H9 (cell line): ENCODE measurements around the gene SUV39H1. TPM values are rescaled to one million over a fixed set of nuclear protein-coding genes. Genes with fewer than 3 reads are reported as not detected.

ENCODE experiments used
- DNase-seq: peaks from one replicate; pipeline ENCODE4 v3.0.0-alpha.2; 2017
- H2AFZ ChIP-seq: one replicate; pipeline ENCODE4 v1.6.1; 2013; ENCODE audit warnings: mild to moderate bottlenecking, low read length, control low read depth, moderate library complexity
- H2AK5ac ChIP-seq: 2 replicates; pipeline ENCODE4 v1.6.1; 2013; ENCODE audit warnings: low read length, control low read depth, mixed read lengths; ENCODE audit not compliant: insufficient read length
- H2BK120ac ChIP-seq: one replicate; pipeline ENCODE4 v1.6.1; 2013; ENCODE audit warnings: low read depth, mild to moderate bottlenecking, low read length, control low read depth, inconsistent platforms; ENCODE audit not compliant: poor library complexity, severe bottlenecking
- H2BK12ac ChIP-seq: 2 replicates; pipeline ENCODE4 v1.6.1; 2013; ENCODE audit warnings: low read length, control low read depth, mixed read lengths, low read depth; ENCODE audit not compliant: insufficient read length
- H2BK15ac ChIP-seq: 2 replicates; pipeline ENCODE4 v1.6.1; 2013; ENCODE audit warnings: low read depth, low read length, control low read depth
- H2BK20ac ChIP-seq: one replicate; pipeline ENCODE4 v1.6.1; 2013; ENCODE audit warnings: low read depth, mild to moderate bottlenecking, low read length, control low read depth, inconsistent platforms; ENCODE audit not compliant: poor library complexity, severe bottlenecking
- H2BK5ac ChIP-seq: 2 replicates; pipeline ENCODE4 v1.6.1; 2013; ENCODE audit warnings: low read length, control low read depth, mixed read lengths; ENCODE audit not compliant: insufficient read length
- H3K14ac ChIP-seq: 2 replicates; pipeline ENCODE4 v1.6.1; 2013; ENCODE audit warnings: low read length, control low read depth; ENCODE audit not compliant: insufficient read depth
- H3K18ac ChIP-seq: 2 replicates; pipeline ENCODE4 v1.6.1; 2013; ENCODE audit warnings: low read depth, mild to moderate bottlenecking, mixed read lengths, low read length, control low read depth; ENCODE audit not compliant: insufficient read length
- H3K23ac ChIP-seq: 2 replicates; pipeline ENCODE4 v1.6.1; 2013; ENCODE audit warnings: low read length, control low read depth, mixed read lengths, low read depth; ENCODE audit not compliant: insufficient read length
- H3K23me2 ChIP-seq: 2 replicates; pipeline ENCODE4 v1.6.1; 2013; ENCODE audit warnings: low read depth, mild to moderate bottlenecking, mixed read lengths, low read length, control low read depth; ENCODE audit not compliant: insufficient read length, poor library complexity, severe bottlenecking
- H3K27ac ChIP-seq: 2 replicates; pipeline ENCODE4 v1.5.1; 2013; ENCODE audit warnings: low read length, control low read depth, mixed read lengths, low read depth; ENCODE audit not compliant: insufficient read length
- H3K27me3 ChIP-seq: 2 replicates; pipeline ENCODE4 v1.6.1; 2013; ENCODE audit warnings: low read length, control low read depth, inconsistent platforms; ENCODE audit not compliant: insufficient read depth
- H3K4ac ChIP-seq: 2 replicates; pipeline ENCODE4 v1.6.1; 2013; ENCODE audit warnings: low read depth, mild to moderate bottlenecking, control low read depth, inconsistent platforms, low read length, moderate library complexity
- H3K4me1 ChIP-seq: 2 replicates; pipeline ENCODE4 v1.6.1; 2013; ENCODE audit warnings: low read length, control low read depth, inconsistent platforms; ENCODE audit not compliant: insufficient read depth
- H3K4me2 ChIP-seq: 2 replicates; pipeline ENCODE4 v1.6.1; 2013; ENCODE audit warnings: low read length, control low read depth, mixed read lengths; ENCODE audit not compliant: insufficient read length, insufficient read depth
- H3K56ac ChIP-seq: 2 replicates; pipeline ENCODE4 v1.6.1; 2013; ENCODE audit warnings: low read depth, mild to moderate bottlenecking, mixed read lengths, low read length, control low read depth; ENCODE audit not compliant: insufficient read length
- H3K79me1 ChIP-seq: 2 replicates; pipeline ENCODE4 v1.6.1; 2013; ENCODE audit warnings: low read depth, mild to moderate bottlenecking, moderate library complexity, low read length, control low read depth, inconsistent platforms; ENCODE audit not compliant: insufficient read depth, poor library complexity, severe bottlenecking
- H3K79me2 ChIP-seq: 2 replicates; pipeline ENCODE4 v1.6.1; 2013; ENCODE audit warnings: low read length, control low read depth, inconsistent platforms; ENCODE audit not compliant: insufficient read depth
- H3K9ac ChIP-seq: 2 replicates; pipeline ENCODE4 v1.6.1; 2013; ENCODE audit warnings: low read length, control low read depth, mixed read lengths; ENCODE audit not compliant: insufficient read length; ENCODE audit errors: extremely low read depth
- H3K9me3 ChIP-seq: one replicate; pipeline ENCODE4 v1.6.1; 2013; ENCODE audit warnings: low read depth, low read length, inconsistent platforms; ENCODE audit not compliant: control insufficient read depth
- H3T11ph ChIP-seq: one replicate; pipeline ENCODE4 v1.6.1; 2013; ENCODE audit warnings: mild to moderate bottlenecking, low read length, control low read depth, inconsistent platforms
- H4K20me1 ChIP-seq: one replicate; pipeline ENCODE4 v1.6.1; 2013; ENCODE audit not compliant: control insufficient read depth, insufficient read length, insufficient read depth
- H4K5ac ChIP-seq: 2 replicates; pipeline ENCODE4 v1.6.1; 2013; ENCODE audit warnings: low read depth, mild to moderate bottlenecking, mixed read lengths, low read length, control low read depth; ENCODE audit not compliant: insufficient read length
- H4K8ac ChIP-seq: replicated peaks from 2 replicates; pipeline ENCODE4 v1.6.1; 2013; ENCODE audit warnings: low read length, control low read depth, mixed read lengths, low read depth; ENCODE audit not compliant: insufficient read length
- H4K91ac ChIP-seq: 2 replicates; pipeline ENCODE4 v1.6.1; 2013; ENCODE audit warnings: low read depth, mild to moderate bottlenecking, moderate library complexity, mixed read lengths, low read length, control low read depth; ENCODE audit not compliant: insufficient read length
- H3K27ac Mint-ChIP-seq, 3 experiments: 2 replicates in 2 of 3; 3 replicates in 1 of 3; pipeline ENCODE4 v1.8.0; 2020 to 2021; ENCODE audit warnings: mixed read lengths in 3 of 3, mild to moderate bottlenecking in 1 of 3, moderate library complexity in 1 of 3
- H3K27me3 Mint-ChIP-seq: 2 replicates; pipeline ENCODE4 v1.8.0; 2021; ENCODE audit warnings: low read depth, mild to moderate bottlenecking, moderate library complexity, mixed read lengths
- H3K36me3 Mint-ChIP-seq, 3 experiments: 2 replicates in 2 of 3; 3 replicates in 1 of 3; pipeline ENCODE4 v1.8.0; 2020 to 2021; ENCODE audit warnings: low read depth in 3 of 3, mixed read lengths in 3 of 3; ENCODE audit not compliant: insufficient read depth in 1 of 3
- H3K4me1 Mint-ChIP-seq, 2 experiments: 2 replicates each; pipeline ENCODE4 v1.8.0; 2020; ENCODE audit warnings: mixed read lengths in 2 of 2
- H3K4me3 Mint-ChIP-seq, 2 experiments: 2 replicates in 1 of 2; 3 replicates in 1 of 2; pipeline ENCODE4 v1.8.0; 2020 to 2021; ENCODE audit warnings: mild to moderate bottlenecking in 2 of 2, mixed read lengths in 2 of 2, moderate library complexity in 1 of 2
- H3K9me3 Mint-ChIP-seq, 2 experiments: 2 replicates in 1 of 2; 3 replicates in 1 of 2; pipeline ENCODE4 v1.8.0; 2020; ENCODE audit warnings: mild to moderate bottlenecking in 2 of 2, mixed read lengths in 2 of 2, moderate library complexity in 1 of 2
- CTCF ChIP-seq: fragments of 200-600 bp; sonication (generic); conservative IDR thresholded peaks from 3 replicates; pipeline ENCODE4 v1.8.0; 2021; ENCODE audit warnings: antibody characterized with exemption, mild to moderate bottlenecking
- WGBS: extraction: QIAGEN DNeasy Blood & Tissue Kit; methylation state at CpG from one replicate; pipeline ENCODE4 v1.1.7; 2013; ENCODE audit warnings: missing lambda C conversion rate, low lambda C conversion rate, mixed read lengths; ENCODE audit not compliant: insufficient read length; ENCODE audit errors: extremely low coverage; 5-methylcytosine and 5-hydroxymethylcytosine counted together
- total RNA-seq: library from RNA; stranded (reverse); gene quantifications from 2 replicates; pipeline ENCODE4 v1.2.1, GENCODE V29; 2021

SUV39H1 gene
- total RNA-seq, 1 experiment from 2014 or later, result 16.2 TPM

DNA sequence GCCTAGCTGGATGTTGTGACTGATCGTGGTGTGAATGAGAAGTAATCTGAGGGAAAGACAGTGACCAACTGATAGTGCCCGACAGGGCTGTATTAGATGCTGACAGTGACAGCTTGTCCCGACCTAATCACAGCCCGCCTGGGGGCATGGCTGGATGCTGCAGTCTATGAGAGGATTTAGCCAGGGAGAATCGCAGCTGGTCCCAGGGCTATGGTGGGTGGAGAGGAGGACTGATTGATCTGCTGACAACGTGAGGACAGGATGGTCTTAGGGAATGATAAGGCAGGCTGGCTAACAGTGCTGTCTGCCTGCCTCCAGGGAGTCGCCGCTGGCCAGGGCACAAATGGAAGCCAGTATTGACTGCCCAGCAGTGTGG lies 621 bp upstream of the SUV39H1 start:
- Mint-ChIP-seq H3K4me3 (peak overlapping the region; percentile 79 to 90), H3K36me3 (peaks cover 17 to 25% (median 18%) of the 10 kb centered on the region in 3 experiments), H3K27me3 (peaks cover 19% of the 10 kb centered on the region), H3K9me3 (peaks cover 77 to 82% of the 10 kb centered on the region in 2 experiments), H3K27ac (peak overlapping the region in 2 of 3 experiments; percentile 54 to 84; a peak in 5 of 7 replicates), H3K4me1 (peaks cover 28 to 41% of the 10 kb centered on the region in 2 experiments)
- no peak overlapping the region for H3K23ac ChIP-seq
- no peak overlapping the region for H3K14ac ChIP-seq
- no peaks in the 10 kb centered on the region for H3K4me1 ChIP-seq
- no peak overlapping the region for H3K18ac ChIP-seq
- H3K9ac ChIP-seq, result peak overlapping the region; percentile 48
- H3T11ph ChIP-seq, result no peak overlapping the region
- no peaks in the 10 kb centered on the region for H3K27me3 ChIP-seq
- no peak overlapping the region for H2AFZ ChIP-seq
- H2BK20ac ChIP-seq, result no peak overlapping the region
- H3K79me2 ChIP-seq, result no peaks in the 10 kb centered on the region
- peaks cover 23% of the 10 kb centered on the region for H3K9me3 ChIP-seq
- no peak overlapping the region for H2BK5ac ChIP-seq
- no peak overlapping the region for H2BK12ac ChIP-seq
- no peak overlapping the region for H4K8ac ChIP-seq
- H3K4me2 ChIP-seq, result peak overlapping the region; percentile 69
- H3K23me2 ChIP-seq, result no peaks in the 10 kb centered on the region
- no peak overlapping the region for H4K91ac ChIP-seq
- H3K79me1 ChIP-seq, result no peaks in the 10 kb centered on the region
- no peak overlapping the region for H2BK15ac ChIP-seq
- no CpG with 5 or more reads among the region's 8 CpGs for WGBS
- no peak overlapping the region for H2AK5ac ChIP-seq
- no peak overlapping the region for H4K5ac ChIP-seq
- H4K20me1 ChIP-seq, result no peaks in the 10 kb centered on the region
- TF ChIP-seq CTCF, result no peak
- no peak overlapping the region for H3K4ac ChIP-seq
- H3K27ac ChIP-seq, result no peak overlapping the region
- H3K56ac ChIP-seq, result no peak overlapping the region
- DNase-seq, result no peak
- no peak overlapping the region for H2BK120ac ChIP-seq
